Caki2 (cell line): Measurements from ENCODE around the gene SCAMP1. TPM values are rescaled to one million over a fixed set of nuclear protein-coding genes. Genes with fewer than 3 reads are reported as not detected.

Experiments
- DNase-seq: peaks from one replicate; pipeline ENCODE4 v3.0.0-alpha.2; 2015; ENCODE audit warnings: low read depth
- in situ Hi-C: cut with HindIII; loops from 2 replicates; pipeline ENCODE4 v1.10.0; 2016; ENCODE audit warnings: low sequenced_read_pairs, low pct_unique_long_range_greater_than_20kb, mixed read lengths
- total RNA-seq: library from RNA; depleted of rRNA; stranded (reverse); fragments of >200 nt; shearing (Covaris generic); gene quantifications from 2 replicates; pipeline ENCODE4 v1.2.3, GENCODE V29; 2014; ENCODE audit warnings: low replicate concordance; rRNA removed

The SCAMP1 gene
- total RNA-seq, 1 experiment from 2014 or later, result 23.3 TPM

GRCh38 chr5:78519198-78519941, 159.0 kb downstream of the SCAMP1 start:
- no peak for DNase-seq
- in situ Hi-C loops, result no loop called here

DNA sequence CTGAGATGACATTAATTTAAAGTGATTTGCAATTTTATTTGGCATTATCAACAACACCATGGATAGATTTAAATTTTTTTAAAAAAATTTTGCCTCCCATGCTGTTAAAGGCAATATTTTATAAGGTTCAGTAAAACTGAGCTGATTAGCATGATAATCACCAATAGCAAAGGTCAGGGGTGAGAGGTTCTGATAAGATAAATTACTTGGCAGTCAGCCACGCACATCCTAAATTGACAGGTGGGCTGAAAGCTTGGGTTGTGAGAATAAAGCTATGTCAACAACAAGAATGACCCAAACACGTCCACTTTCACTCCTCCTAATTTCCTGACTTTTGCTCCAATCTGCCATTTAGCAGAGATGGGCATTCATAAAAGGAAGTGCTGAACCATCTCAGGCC, 161.0 kb downstream of the SCAMP1 start:
- in situ Hi-C loops, result no loop called here
- DNase-seq, result no peak

DNA sequence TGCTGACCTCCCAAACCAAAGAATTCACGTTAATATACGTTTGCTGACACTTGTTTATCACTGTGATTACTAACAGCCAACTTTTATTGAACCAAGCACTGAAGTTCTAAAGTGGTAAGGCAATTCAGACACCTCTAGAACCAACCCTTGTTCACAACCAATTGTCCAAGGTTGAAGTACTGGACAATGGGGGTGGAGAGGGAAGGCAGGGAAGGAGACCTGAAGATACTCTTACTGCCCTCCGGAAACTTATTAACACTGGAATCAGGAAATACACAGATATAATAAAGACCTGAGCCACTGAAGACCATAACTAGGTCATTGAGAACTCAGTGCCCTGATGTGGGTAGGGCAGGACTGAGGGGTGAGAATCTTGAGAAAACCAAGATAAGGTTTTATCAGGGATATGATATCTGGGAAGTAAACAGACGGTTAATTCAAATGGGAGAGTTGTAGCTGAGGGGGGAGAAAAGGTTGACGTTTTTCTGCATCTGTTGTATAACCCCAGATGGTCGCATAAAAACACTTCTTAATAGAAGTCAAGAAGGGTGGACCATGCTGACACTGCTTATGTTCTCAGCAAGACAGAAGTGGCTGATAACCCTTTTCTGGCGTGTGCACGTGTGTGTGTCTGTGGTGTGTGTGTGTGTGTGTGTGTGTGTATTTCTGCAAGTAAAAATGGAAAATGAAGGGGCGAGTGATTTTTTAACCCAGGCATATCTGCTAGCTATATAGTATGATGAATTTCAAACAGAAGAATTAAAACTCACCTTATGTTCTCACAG, 162.3 kb downstream of the SCAMP1 start:
- in situ Hi-C loops, result no loop called here
- DNase-seq, result no peak

DNA sequence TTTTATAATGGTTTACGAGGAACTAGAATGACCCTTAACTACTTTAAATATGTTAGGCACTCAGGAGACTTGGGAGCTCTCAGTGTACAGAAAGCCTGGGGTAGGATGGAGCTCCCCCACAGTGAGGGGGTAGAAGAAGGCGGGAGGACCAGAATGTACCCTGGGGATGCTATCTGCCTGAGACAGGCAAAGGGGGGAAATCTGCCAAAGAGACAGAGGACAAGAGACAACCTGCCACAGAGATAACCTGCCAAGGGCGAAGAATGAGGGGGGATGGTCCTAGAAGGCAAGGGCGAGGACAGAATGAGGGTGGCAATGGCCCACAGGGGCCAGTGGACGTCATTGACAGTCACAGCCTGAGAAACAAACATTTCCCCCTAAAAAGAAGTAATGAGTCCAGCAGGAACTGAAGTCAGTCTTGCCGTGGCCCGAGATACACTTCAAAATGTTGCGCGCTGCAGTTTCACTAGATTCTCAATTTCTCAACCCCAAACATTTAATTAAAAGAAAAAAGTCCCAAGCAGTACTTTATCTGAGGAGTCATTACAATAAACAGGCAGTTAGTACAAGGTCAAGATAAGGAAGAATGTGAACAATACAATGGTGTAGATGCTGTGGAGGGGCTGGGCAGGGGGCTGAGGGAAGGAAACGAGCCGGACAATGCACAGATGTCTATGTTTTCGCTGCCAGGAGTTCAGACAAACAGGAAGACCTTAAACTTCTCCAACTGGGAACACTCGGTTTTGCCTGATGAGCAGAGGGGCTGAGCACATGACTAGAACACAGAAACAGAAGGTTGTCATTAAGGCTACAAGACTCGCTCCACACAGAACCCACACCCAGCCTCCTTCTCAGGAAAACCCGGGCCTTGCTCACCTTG, 163.1 kb downstream of the SCAMP1 start:
- DNase-seq, result no peak
- in situ Hi-C loops, result no loop called here

GRCh38 chr5:78526049-78526525, 165.7 kb downstream of the SCAMP1 start:
- no peak for DNase-seq

DNA sequence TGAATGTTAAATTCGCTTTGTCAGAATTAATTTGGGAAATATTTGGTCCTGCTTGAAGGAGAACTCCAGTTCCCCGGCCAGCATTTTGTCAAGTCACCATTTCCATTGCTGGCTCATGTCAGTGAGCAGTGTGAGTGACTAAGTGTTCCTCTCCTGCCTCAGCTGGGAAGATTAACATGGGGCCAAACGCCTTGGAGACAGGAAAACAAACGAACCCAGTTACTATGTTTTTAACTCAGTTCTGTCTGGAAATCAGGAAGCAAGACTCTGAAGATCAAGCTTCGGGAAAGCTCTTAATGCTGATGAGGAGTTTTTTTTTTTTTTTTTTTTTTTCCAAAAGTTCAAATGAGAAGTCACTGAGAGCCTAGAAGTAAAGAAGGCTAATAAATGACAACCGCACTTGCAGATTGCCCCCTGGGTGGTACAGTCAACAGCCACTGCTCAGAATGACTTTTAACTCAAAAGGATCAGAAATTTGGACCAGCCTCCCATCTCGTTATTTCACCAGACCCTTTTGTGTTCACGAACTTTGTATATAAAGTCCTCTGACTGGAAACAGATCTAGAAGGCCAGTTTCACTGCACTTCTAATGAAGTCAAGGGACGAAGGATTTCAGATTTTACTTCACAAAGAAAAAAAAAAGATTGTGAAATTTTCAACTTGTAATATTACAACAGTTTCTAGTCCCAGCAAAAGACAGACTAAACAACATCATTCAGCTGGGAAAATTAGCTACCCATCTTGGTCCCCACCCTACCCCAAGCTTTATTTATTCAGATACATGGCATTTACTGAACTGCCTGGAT, 166.8 kb downstream of the SCAMP1 start:
- in situ Hi-C loops, result no loop called here
- DNase-seq, result peak; percentile 91

More at GRCh38 chr5:78526049-78526525, 165.7 kb downstream of the SCAMP1 start:
- in situ Hi-C loops, result no loop called here

DNA sequence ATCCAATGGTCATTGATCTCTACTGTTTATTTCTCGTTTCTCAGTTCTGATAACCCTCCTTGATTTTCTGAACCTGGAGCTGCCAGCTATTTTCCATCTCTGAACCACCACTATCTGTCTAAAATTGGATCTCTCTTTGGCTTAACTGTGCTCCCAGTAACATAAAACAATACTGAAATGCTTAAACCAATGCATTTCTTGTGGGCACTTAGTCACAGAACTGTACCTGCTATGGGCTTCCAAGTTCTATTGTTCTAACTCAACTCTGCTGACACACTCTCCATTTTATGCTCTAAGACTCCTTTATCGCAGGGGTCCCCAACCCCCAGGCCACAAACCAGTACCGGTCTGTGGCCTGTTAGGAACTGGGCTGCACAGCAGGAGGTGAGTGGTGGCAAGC, 167.5 kb downstream of the SCAMP1 start:
- in situ Hi-C loops, result no loop called here
- no peak for DNase-seq

Other genes starting within 250 kb of the SCAMP1 start
- 37.6 and 47.5 TPM in 2 replicates for gene AP3B1, start 65.9 kb upstream of the SCAMP1 start, total RNA-seq